Stimulated activated CD8-positive, alpha-beta memory T cell treated with anti-CD3 and anti-CD28 coated beads, Interleukin-12 subunit alpha, Interleukin-12 subunit beta, amount 100 ng/mL, for 4 hours (primary cell): ENCODE measurements around the gene LCN15.
"Not testable (repeated sequence)": the region's sequence is repeated elsewhere in the genome, so short reads cannot be mapped to it uniquely, and the experiment has no call there.

ENCODE experiments used
- DNase-seq: peaks from one replicate; pipeline ENCODE4 v3.0.0-alpha.2; 2020; ENCODE audit warnings: low read depth

The LCN15 gene

GRCh38 chr9:136755302-136756133 is 8.8 kb downstream of the LCN15 start:
- not testable (repeated sequence) for DNase-seq

GRCh38 chr9:136754626-136755301 is 9.6 kb downstream of the LCN15 start:
- DNase-seq = no peak

GRCh38 chr9:136754059-136754572 is 10.2 kb downstream of the LCN15 start:
- no peak for DNase-seq

- no peak for DNase-seq
These were observed 10.8 kb downstream of the LCN15 start for GRCh38 chr9:136753371-136754058.

- DNase-seq = no peak
These were observed 12.5 kb downstream of the LCN15 start for GRCh38 chr9:136751814-136752213.

- DNase-seq = no peak
These were observed 13.1 kb downstream of the LCN15 start for GRCh38 chr9:136751244-136751643.

GRCh38 chr9:136750526-136750925 is 13.8 kb downstream of the LCN15 start:
- DNase-seq = no peak

GRCh38 chr9:136748666-136749611 is 15.4 kb downstream of the LCN15 start:
- no peak for DNase-seq

GRCh38 chr9:136748201-136748600 is 16.1 kb downstream of the LCN15 start, which contains the start of gene LCN6:
Gene LCN6, minus strand, starts transcription at chr9:136748525. Its CDS starts 42 bp downstream, at chr9:136748483.
- no peak for DNase-seq

- DNase-seq = no peak
These were observed 16.9 kb downstream of the LCN15 start for GRCh38 chr9:136747161-136748060.

GRCh38 chr9:136746621-136747020 is 17.7 kb downstream of the LCN15 start:
- DNase-seq = no peak

- DNase-seq = no peak
These were observed 18.2 kb downstream of the LCN15 start for GRCh38 chr9:136746155-136746490.

GRCh38 chr9:136745389-136746154 is 18.7 kb downstream of the LCN15 start:
- no peak for DNase-seq

- DNase-seq = no peak
These were observed 19.5 kb downstream of the LCN15 start for GRCh38 chr9:136744773-136745172.

- no peak for DNase-seq
These were observed 20.6 kb downstream of the LCN15 start for GRCh38 chr9:136743639-136744211.

- DNase-seq = no peak
These were observed 21.5 kb downstream of the LCN15 start, which contains the start of gene LCN10 for GRCh38 chr9:136742591-136743391. Gene LCN10, minus strand, starts transcription at chr9:136742940. Its CDS starts 37 bp downstream, at chr9:136742903.

- DNase-seq = no peak
These were observed 22.3 kb downstream of the LCN15 start for GRCh38 chr9:136741883-136742571.
